Retinal pigment epithelial cell (primary cell): ENCODE data around the gene SAPCD1.
"Not testable (repeated sequence)": the region's sequence is repeated elsewhere in the genome, so short reads cannot be mapped to it uniquely, and the experiment has no call there.

Experiments used
- DNase-seq: peaks from one replicate; pipeline ENCODE4 v3.0.0-alpha.2; 2010; ENCODE audit warnings: low read depth
- H3K4me3 ChIP-seq: 2 replicates; pipeline ENCODE4 v1.5.1; 2011; ENCODE audit warnings: mild to moderate bottlenecking, low read length, control low read depth, moderate library complexity
- TF ChIP-seq, protein P1 (sequence below): conservative IDR thresholded peaks from 2 replicates; pipeline ENCODE4 v1.5.1; 2011; ENCODE audit warnings: low read depth, low read length, control low read depth, inconsistent platforms

SAPCD1 gene

DNA sequence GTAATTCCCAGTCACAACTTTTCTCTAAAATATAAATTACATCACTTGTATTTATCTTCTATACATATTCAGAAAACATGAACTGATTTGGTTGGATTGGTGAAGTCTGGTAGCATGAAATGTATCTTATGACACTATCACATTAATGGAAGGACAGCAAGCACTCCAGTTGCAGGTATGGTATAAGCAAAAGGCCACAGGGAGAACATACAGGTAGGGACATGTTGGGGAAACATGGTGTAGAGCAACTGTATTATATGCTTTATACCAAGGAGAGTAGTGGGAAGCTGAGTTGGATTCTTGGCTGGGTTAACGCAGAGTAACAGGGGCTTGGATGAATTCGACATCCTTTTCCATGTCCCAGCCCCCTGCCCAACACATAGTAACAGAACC, 34.5 kb downstream of the SAPCD1 start:
- H3K4me3 ChIP-seq: no peak overlapping the region
- no peak for DNase-seq
- TF ChIP-seq, protein P1, sequence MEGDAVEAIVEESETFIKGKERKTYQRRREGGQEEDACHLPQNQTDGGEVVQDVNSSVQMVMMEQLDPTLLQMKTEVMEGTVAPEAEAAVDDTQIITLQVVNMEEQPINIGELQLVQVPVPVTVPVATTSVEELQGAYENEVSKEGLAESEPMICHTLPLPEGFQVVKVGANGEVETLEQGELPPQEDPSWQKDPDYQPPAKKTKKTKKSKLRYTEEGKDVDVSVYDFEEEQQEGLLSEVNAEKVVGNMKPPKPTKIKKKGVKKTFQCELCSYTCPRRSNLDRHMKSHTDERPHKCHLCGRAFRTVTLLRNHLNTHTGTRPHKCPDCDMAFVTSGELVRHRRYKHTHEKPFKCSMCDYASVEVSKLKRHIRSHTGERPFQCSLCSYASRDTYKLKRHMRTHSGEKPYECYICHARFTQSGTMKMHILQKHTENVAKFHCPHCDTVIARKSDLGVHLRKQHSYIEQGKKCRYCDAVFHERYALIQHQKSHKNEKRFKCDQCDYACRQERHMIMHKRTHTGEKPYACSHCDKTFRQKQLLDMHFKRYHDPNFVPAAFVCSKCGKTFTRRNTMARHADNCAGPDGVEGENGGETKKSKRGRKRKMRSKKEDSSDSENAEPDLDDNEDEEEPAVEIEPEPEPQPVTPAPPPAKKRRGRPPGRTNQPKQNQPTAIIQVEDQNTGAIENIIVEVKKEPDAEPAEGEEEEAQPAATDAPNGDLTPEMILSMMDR: no peak

DNA sequence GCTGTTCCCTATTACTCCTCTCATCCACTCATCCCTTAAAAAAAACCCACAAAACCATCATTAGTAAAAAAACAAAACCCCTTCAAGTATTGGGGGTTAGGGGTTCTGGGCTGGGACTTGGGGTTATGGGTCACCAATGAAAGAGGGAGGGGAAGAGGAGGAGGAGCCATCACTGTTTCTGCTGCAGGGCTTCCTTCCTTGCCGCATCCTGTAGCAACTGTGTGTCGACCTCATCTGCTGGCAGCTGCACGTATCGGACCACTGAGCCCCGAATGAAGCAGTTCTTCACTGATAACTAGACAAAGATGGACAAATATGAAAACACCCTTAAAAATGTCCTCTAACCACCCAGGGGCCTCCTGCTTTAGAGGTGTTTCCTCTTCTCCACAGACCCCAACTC, 35.1 kb downstream of the SAPCD1 start:
- no peak for DNase-seq
- H3K4me3 ChIP-seq: no peak overlapping the region

DNA sequence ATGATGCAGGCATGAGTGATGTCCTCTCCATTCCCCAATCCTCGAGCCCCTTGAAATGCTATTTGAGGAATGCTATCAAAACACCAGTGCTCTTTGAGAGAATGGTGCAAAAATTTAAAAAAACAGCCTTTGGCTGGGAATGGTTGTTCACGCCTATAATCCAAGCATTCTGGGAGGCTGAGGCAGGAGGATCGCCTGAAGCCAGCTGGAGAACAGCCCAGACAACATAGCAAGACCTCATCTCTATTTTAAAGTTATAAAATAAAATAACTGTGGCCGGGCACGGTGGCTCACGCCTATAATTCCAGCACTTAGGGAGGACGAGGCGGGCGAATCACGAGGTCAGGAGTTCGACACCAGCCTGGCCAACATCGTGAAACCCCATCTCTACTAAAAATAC, 37.3 kb downstream of the SAPCD1 start:
- TF ChIP-seq, protein P1: no peak
- H3K4me3 ChIP-seq: no peak overlapping the region
- no peak for DNase-seq

More for the DNA sequence above, 35.1 kb downstream of the SAPCD1 start:
- TF ChIP-seq, protein P1: no peak

DNA sequence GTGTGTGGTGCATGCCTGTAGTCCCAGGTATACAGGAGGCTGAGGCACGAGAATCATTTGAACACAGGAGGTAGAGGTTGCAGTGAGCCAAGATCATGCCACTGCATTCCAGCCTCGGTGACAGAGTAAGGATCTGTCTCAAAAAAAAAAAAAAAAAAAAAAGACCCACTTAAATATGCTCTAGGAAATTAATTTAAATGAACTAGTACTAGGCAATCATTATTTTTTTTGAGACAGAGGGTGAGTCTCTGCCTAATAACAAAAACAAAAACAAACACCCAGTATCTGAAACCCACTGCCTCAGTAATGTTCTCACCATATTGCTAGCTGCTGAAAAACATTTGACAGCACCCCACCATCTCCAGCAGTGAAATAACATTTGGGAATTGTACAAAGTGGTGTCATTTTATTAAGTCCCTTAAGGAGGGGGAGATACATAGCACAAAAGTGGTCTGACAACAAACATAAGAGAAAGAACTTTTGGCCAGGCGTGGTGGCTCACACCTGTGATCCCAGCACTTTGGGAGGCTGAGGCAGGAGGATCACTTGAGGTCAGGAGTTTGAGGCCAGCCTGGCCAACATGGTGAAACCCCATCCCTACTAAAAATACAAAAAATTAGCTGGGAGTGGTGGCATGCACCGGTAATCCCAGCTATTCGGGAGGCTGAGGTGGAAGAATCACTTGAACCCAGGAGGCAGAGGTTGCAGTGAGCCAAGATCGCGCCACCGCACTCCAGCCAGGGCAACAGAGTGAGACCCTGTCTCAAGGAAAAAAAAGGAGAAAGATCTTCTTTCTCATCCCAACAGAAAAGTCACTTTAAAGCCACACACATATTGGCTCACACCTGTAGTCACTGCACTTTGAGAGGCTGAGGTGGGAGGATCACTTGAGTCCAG, 38.8 kb downstream of the SAPCD1 start:
- H3K4me3 ChIP-seq, DNase-seq: not testable (repeated sequence)

DNA sequence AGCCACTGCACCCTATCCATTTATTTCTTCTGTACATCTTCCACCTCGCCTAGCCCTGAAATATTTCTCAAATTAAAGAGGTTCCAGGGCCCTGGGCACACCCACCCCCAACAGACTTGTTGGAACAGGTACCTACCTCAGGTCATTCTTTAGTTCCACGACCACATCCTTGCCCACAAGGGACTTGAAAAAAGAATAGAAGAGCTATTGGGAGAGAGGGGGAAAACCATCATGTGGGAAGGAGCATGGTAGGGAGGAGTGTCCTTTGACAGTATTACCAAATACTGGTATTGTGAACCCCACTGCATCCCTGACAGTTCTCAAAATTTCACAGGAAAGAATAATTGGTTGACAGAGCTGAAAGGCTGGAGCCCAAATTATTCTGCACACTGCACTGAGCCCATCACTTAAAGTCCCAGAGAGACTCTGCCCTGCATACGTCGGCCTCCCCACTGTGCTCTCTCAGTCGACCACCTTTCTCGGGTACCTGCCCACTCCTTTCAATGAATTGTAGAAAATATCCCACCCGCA, 43.5 kb downstream of the SAPCD1 start:
- peak overlapping the region; percentile 68 for H3K4me3 ChIP-seq
- DNase-seq: no peak
- TF ChIP-seq, protein P1: no peak

DNA sequence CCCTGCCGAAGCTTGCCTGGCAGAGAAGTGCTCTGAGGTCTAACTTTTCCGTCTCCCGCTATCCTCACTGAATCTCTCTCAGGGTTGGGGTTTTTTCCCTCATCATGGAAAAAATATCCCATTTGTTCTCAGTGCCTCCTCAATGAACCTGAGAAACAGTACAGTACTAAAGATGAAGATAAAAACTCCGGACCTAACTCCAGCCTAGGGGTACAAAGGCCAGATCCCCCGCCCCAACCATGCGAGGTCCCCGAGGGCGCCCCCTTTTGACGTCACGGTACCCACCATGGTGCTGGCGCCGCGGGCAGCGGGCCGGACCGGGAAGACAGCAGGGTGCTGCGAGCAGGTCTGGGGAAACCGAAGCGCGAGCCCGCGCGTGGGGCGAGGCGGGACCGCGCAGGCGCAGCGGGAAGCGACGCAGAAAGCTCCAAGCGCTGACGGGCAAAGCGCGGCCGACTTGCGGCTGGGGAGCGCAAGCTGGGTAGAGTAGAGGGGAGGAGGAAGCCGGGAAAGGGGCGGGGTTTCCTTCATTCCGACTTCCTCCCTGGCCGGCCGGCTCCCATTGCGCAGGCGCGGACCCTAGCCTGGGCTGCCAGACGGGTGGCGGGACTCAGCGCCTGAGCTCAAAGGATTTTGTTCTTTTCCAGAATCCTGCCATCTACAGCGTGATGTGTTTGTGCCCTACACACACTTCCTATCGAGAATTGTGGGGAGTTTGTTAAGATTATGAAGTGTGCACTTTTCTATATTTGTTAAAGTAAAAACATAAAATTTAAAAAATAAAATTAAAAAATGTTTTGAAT, 44.2 kb downstream of the SAPCD1 start, which contains the start of gene LSM2:
TSS of gene LSM2 (minus strand) at position 497 of the 803 bp plus-strand sequence. CDS start at position 288, 209 bp downstream.
- peak within 1 kb of the TSS; percentile 68 for H3K4me3 ChIP-seq
- TF ChIP-seq, protein P1: peak; percentile 25
- DNase-seq: peak; percentile 84

DNA sequence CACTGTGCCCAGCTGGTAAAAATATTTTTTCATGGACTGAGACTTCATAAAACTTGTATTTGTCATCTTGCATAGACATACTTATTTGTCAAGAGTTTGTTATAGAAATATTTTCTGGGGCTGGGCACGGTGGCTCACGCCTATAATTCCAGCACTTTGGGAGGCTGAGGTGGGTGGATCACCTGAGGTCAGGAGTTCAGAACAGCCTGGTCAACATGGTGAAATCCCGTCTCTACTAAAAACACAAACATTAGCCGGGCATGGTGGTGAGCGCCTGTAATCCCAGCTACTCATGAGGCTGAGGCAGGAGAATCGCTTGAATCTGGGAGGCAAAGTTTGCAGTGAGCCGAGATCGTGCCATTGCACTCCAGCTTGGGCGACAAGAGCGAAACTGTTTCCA, 46.1 kb downstream of the SAPCD1 start:
- not testable (repeated sequence) for DNase-seq, H3K4me3 ChIP-seq
